Measurements from ENCODE around the gene HIP1R. TPM values are rescaled to one million over a fixed set of nuclear protein-coding genes. Genes with fewer than 3 reads are reported as not detected.
A peak's percentile ranks its signal among the peaks of the same experiment; 100 is the strongest.
"Not testable (repeated sequence)": the region's sequence is repeated elsewhere in the genome, so short reads cannot be mapped to it uniquely, and the experiment has no call there.

The HIP1R gene
- polyA plus RNA-seq, 4 donors, result 37.6 to 284 (median 98.8) TPM

DNA sequence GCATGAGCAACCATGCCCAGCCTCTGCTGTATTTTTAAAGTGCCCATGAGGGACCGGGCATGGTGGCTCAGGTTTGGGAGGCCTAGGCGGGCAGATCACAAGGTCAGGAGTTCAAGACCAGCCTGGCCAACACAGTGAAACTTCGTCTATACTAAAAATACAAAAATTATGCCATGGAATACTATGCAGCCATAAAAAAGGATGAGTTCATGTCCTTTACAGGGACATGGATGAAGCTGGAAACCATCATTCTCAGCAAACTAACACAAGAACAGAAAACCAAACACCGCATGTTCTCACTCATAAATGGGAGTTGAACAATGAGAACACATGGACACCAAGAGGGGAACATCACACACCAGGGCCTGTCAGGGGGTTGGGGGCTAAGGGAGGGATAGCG lies 70.0 kb downstream of the HIP1R start:
- FAIRE-seq; H3K27me3 ChIP-seq (ENCODE audit: control insufficient read depth in 3 of 3, insufficient read depth in 3 of 3, low read length in 3 of 3); H3K9me3 ChIP-seq (ENCODE audit: control insufficient read depth in 2 of 2, insufficient read depth in 1 of 2, low read depth in 1 of 2, low read length in 1 of 2); DNase-seq; H3K27ac ChIP-seq (ENCODE audit: low read depth in 1 of 3, low read length in 2 of 3); H3K4me1 ChIP-seq (ENCODE audit: control insufficient read depth in 3 of 3, insufficient read depth in 2 of 3, low read depth in 1 of 3, low read length in 2 of 3); H3K4me3 ChIP-seq (ENCODE audit: low read depth in 1 of 3, low read length in 3 of 3); H3K36me3 ChIP-seq (ENCODE audit: control insufficient read depth in 3 of 3, insufficient read depth in 2 of 3, low read depth in 1 of 3, low read length in 3 of 3): not testable (repeated sequence)
- 91 to 98% (median 97%) methylated on average over 5 of the region's 5 CpGs for WGBS, 3 donors

DNA sequence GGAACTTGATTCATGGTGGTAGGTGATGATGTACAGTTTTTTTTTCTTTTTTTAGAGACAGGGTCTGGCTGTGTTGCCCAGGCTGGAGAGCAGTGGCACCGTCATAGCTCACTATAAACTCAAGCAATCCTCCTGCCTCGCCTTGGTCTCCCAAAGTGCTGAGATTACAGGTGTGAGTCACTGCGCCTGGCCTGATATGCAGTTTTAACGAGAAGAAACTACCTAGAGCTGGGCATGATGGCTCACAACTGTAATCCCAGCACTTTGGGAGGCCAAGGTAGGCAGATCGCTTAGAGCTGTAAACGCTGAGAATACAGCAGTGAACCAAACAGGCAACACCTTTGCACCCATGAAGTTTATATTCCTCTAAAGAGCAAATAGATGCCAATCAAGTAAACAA lies 73.7 kb downstream of the HIP1R start:
- no peak for FAIRE-seq
- peak overlapping the region in 2 of 3 donors; percentile 50 to 65 for H3K27ac ChIP-seq (ENCODE audit: low read depth in 1 of 3, low read length in 2 of 3)
- no peaks in the 10 kb centered on the region for H3K27me3 ChIP-seq (ENCODE audit: control insufficient read depth in 3 of 3, insufficient read depth in 3 of 3, low read length in 3 of 3)

DNA sequence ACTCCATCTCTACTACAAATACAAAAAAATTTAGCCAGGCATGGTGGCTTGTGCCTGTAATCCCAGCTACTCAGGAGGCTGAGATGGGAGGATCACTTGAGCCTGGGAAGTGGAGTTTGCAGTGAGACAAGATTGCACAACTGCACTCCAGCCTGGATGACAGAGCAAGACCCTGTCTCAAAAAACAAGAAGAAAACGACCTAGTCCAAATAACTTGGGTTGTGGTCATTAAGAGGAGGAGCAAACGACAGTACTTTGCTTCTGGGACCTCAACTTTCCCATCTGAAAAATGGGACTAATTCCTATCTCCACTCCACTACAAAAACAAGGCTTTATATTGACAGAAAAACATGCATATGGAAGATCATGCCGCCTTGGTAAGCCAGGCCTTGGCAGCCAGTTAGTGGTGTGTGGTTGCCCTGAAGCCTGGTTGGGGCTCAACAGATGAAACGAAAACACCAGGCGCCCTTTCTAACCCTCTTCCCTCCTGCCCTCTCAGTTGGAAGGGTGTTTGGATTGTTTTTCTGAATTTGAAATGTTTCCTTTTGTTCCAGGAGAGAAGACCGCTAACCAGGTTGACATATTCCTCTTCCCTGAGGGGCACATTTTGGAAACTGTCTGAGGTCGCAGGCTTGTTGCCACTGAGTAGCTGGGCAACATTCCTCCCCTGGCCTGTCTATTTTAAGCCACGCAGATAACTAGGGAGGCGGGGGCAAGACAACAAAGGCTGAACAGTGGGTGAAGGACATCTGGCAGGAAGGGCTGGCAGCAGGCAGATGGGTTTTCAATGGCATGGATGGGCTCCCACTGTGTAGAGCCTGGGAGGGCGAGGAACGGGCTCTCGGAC lies 74.4 kb downstream of the HIP1R start:
- Histone ChIP-seq H3K4me3 (ENCODE audit: low read depth in 1 of 3, low read length in 3 of 3) (no peak overlapping the region), H3K9me3 (ENCODE audit: control insufficient read depth in 2 of 2, insufficient read depth in 1 of 2, low read depth in 1 of 2, low read length in 1 of 2) (no peaks in the 10 kb centered on the region), H3K27me3 (ENCODE audit: control insufficient read depth in 3 of 3, insufficient read depth in 3 of 3, low read length in 3 of 3) (no peaks in the 10 kb centered on the region), H3K36me3 (ENCODE audit: control insufficient read depth in 3 of 3, insufficient read depth in 2 of 3, low read depth in 1 of 3, low read length in 3 of 3) (no peaks in the 10 kb centered on the region), H3K27ac (ENCODE audit: low read depth in 1 of 3, low read length in 2 of 3) (peak overlapping the region in 1 of 3 donors; percentile 5), H3K4me1 (ENCODE audit: control insufficient read depth in 3 of 3, insufficient read depth in 2 of 3, low read depth in 1 of 3, low read length in 2 of 3) (no peaks in the 10 kb centered on the region)
- WGBS, 3 donors, result 55 to 67% (median 59%) methylated on average over 12 of the region's 12 CpGs
- no peak for DNase-seq
- FAIRE-seq, result no peak

More for the DNA sequence above, 73.7 kb downstream of the HIP1R start:
- no peaks in the 10 kb centered on the region for H3K9me3 ChIP-seq (ENCODE audit: control insufficient read depth in 2 of 2, insufficient read depth in 1 of 2, low read depth in 1 of 2, low read length in 1 of 2)
- no peaks in the 10 kb centered on the region for H3K36me3 ChIP-seq (ENCODE audit: control insufficient read depth in 3 of 3, insufficient read depth in 2 of 3, low read depth in 1 of 3, low read length in 3 of 3)
- WGBS, 3 donors, result 19 to 64% (median 37%) methylated on average over 6 of the region's 6 CpGs
- peak in 1 of 2 donors; percentile 92 for DNase-seq
- H3K4me3 ChIP-seq (ENCODE audit: low read depth in 1 of 3, low read length in 3 of 3), result no peak overlapping the region
- no peaks in the 10 kb centered on the region for H3K4me1 ChIP-seq (ENCODE audit: control insufficient read depth in 3 of 3, insufficient read depth in 2 of 3, low read depth in 1 of 3, low read length in 2 of 3)

Other genes with a start within 250 kb of the HIP1R start
- gene HCAR2, start 132.1 kb upstream of the HIP1R start, polyA plus RNA-seq, result 1 to 10 TPM in 1 of 4 donors, under 1 TPM in 1, not detected in 2; 0.52 to 1.8 TPM
- gene HCAR3, start 118.6 kb upstream of the HIP1R start, polyA plus RNA-seq, result under 1 TPM in 3 of 4 donors, not detected in 1; 0.15 to 0.52 (median 0.27) TPM
- under 1 TPM in 2 of 4 donors, not detected in 2; 0.16 to 0.27 TPM for gene HCAR1, start 104.6 kb upstream of the HIP1R start, polyA plus RNA-seq
- 10 to 100 TPM; 23.7 to 56.0 (median 31.7) TPM for gene DENR, start 82.6 kb upstream of the HIP1R start, polyA plus RNA-seq
- gene CCDC62, start 60.9 kb upstream of the HIP1R start, polyA plus RNA-seq, result under 1 TPM in 3 of 4 donors, not detected in 1; 0.13 to 0.35 (median 0.27) TPM
- 10 to 100 TPM; 22.8 to 31.4 (median 25.1) TPM for gene VPS37B, start 60.7 kb downstream of the HIP1R start, polyA plus RNA-seq
- 1 to 10 TPM; 2.5 to 6.6 (median 4.7) TPM for gene ABCB9, start 131.0 kb downstream of the HIP1R start, polyA plus RNA-seq
- gene OGFOD2, start 139.8 kb downstream of the HIP1R start, polyA plus RNA-seq, result 10 to 100 TPM; 25.0 to 30.3 (median 27.4) TPM
- gene ARL6IP4, start 145.2 kb downstream of the HIP1R start, polyA plus RNA-seq, result 100 to 1,000 TPM; 197 to 434 (median 332) TPM